Thymus (tissue), 11 donors: Measurements from ENCODE around the gene DCUN1D2. TPM values are rescaled to one million over a fixed set of nuclear protein-coding genes. Genes with fewer than 3 reads are reported as not detected.

ENCODE experiments used
- DNase-seq, 9 donors: peaks; one replicate each; pipeline ENCODE4 v3.0.0-alpha.2; 2013; ENCODE audit warnings: low spot score in 9 of 9, low read depth in 6 of 9, missing footprints in 1 of 9
- H3K27ac ChIP-seq, 2 donors: one replicate each; pipeline ENCODE4 v1.5.1; 2013; ENCODE audit warnings: control low read depth in 1 of 2, low read depth in 1 of 2, low read length in 1 of 2, mild to moderate bottlenecking in 1 of 2, moderate library complexity in 1 of 2
- H3K27me3 ChIP-seq, 2 donors: one replicate each; pipeline ENCODE4 v1.5.1; 2013; ENCODE audit warnings: low read length in 1 of 2; ENCODE audit not compliant: control insufficient read depth in 2 of 2, insufficient read depth in 1 of 2
- H3K36me3 ChIP-seq, 2 donors: one replicate each; pipeline ENCODE4 v1.5.1; 2013; ENCODE audit warnings: low read length in 1 of 2, mild to moderate bottlenecking in 1 of 2, moderate library complexity in 1 of 2; ENCODE audit not compliant: control insufficient read depth in 2 of 2, insufficient read depth in 2 of 2
- H3K4me1 ChIP-seq, 2 donors: one replicate each; pipeline ENCODE4 v1.5.1; 2013; ENCODE audit warnings: low read length in 2 of 2; ENCODE audit not compliant: control insufficient read depth in 2 of 2, insufficient read depth in 2 of 2
- H3K4me3 ChIP-seq, 2 donors: one replicate each; pipeline ENCODE4 v1.5.1; 2013; ENCODE audit warnings: low read length in 2 of 2, control low read depth in 1 of 2, mild to moderate bottlenecking in 1 of 2
- H3K9me3 ChIP-seq, 2 donors: one replicate each; pipeline ENCODE4 v1.5.1; 2013; ENCODE audit warnings: low read length in 1 of 2, mild to moderate bottlenecking in 1 of 2; ENCODE audit not compliant: control insufficient read depth in 2 of 2, insufficient read depth in 1 of 2
- WGBS: extraction: QIAGEN DNeasy Blood & Tissue Kit; methylation state at CpG from one replicate; pipeline ENCODE4 v1.1.7; 2013; 5-methylcytosine and 5-hydroxymethylcytosine counted together
- polyA plus RNA-seq: library from polyadenylated mRNA; stranded (reverse); fragments of 200-250 nt; gene quantifications from one replicate; pipeline ENCODE4 v1.2.3, GENCODE V29; 2013
- total RNA-seq: library from RNA; stranded (reverse); fragments of 120-200 nt; gene quantifications from one replicate; pipeline ENCODE4 v1.2.4, GENCODE V29; 2013
- donor health status: healthy.

DCUN1D2 gene
- total and polyA plus RNA-seq, 2 donors = 9.8 to 22.5 TPM

DNA sequence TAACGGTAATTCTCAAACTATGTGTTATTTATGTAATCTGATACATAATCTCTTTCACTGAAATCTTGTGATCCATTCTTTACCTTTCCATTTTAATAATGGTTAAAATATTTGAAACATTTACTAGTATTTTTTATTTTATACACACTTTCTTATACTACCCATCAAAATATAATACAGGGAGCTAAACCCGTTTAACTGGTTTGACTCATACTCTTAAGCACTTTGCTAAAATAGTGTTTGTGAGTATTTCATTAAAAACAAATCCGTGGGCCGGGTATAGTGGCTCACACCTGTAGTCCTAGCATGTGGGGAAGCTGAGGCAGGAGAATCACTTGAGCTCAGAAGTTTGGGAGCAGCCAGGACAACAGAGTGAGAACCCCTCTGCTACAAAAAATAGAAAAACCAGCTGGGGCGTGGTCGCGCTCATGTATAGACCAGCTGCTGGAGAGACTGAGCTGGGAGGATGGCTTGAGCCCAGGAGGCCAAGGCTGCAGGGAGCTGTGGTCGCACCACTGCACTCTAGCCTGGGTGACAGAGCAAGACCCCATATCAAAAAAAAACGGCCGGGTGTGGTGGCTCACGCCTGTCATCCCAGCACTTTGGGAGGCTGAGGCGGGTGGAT lies 43.8 kb upstream of the DCUN1D2 start:
- 97% methylated on average over 12 of the region's 12 CpGs for WGBS

DNA sequence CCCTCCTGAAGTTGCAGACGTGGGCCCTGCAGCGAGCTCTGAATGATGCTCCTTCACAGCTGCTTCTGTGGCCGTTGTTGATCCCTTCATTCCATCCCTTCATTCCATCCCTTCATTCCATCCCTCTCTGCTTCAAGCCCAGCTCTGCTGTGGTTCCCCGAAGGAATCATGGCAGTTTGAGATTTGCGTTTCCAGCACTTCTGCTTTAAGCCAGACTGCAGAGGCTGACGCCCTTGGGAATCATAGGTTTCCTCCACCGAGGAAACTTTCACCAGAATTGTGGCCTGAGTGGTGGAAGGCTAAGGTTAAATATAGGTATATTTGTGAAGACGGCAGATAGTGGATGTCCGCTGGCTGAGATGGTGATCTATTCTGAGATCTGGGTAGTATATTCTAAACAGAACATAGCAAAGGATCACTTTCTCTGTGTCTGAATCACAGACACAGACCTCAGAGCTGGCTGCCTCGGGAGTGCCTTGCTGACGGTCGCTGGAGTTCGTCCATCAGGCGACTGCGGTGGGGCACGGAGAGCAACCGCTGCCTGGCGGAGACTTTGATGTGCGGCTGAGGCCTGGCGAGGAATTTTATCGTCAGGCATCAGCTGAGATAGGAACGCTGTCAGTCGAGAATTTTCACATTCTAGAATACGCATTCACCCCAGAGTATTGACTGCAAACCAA lies 42.8 kb upstream of the DCUN1D2 start:
- Histone ChIP-seq H3K4me3 (no peak overlapping the region), H3K4me1 (no peaks in the 10 kb centered on the region), H3K36me3 (peaks cover 6 to 9% of the 10 kb centered on the region in 2 donors), H3K9me3 (no peaks in the 10 kb centered on the region), H3K27me3 (no peaks in the 10 kb centered on the region), H3K27ac (no peak overlapping the region)
- DNase-seq = no peak
- 96% methylated on average over 24 of the region's 24 CpGs for WGBS

More for the DNA sequence above, 43.8 kb upstream of the DCUN1D2 start:
- Histone ChIP-seq H3K9me3 (no peaks in the 10 kb centered on the region), H3K4me3 (no peak overlapping the region), H3K36me3 (peaks cover 6 to 14% of the 10 kb centered on the region in 2 donors), H3K27ac (no peak overlapping the region), H3K27me3 (no peaks in the 10 kb centered on the region), H3K4me1 (no peaks in the 10 kb centered on the region)
- no peak for DNase-seq

GRCh38 chr13:113532156-113532806 lies 41.8 kb upstream of the DCUN1D2 start:
- no peak for DNase-seq
- Histone ChIP-seq H3K4me3 (no peak overlapping the region), H3K27me3 (no peaks in the 10 kb centered on the region), H3K9me3 (no peaks in the 10 kb centered on the region), H3K36me3 (peaks cover 6 to 9% of the 10 kb centered on the region in 2 donors), H3K27ac (no peak overlapping the region), H3K4me1 (no peaks in the 10 kb centered on the region)
- 96% methylated on average over 16 of the region's 16 CpGs for WGBS

GRCh38 chr13:113531041-113531873 lies 40.7 kb upstream of the DCUN1D2 start:
- Histone ChIP-seq H3K9me3 (no peaks in the 10 kb centered on the region), H3K4me3 (no peak overlapping the region), H3K27ac (no peak overlapping the region), H3K36me3 (peaks cover 6 to 15% of the 10 kb centered on the region in 2 donors), H3K4me1 (no peaks in the 10 kb centered on the region), H3K27me3 (no peaks in the 10 kb centered on the region)
- WGBS = 98% methylated on average over 49 of the region's 49 CpGs
- DNase-seq = no peak

- no peak overlapping the region for H3K27ac ChIP-seq
Observed at GRCh38 chr13:113528813-113529180, 38.3 kb upstream of the DCUN1D2 start.

GRCh38 chr13:113528101-113528812 lies 37.7 kb upstream of the DCUN1D2 start:
- Histone ChIP-seq H3K27me3 (no peaks in the 10 kb centered on the region), H3K9me3 (no peaks in the 10 kb centered on the region), H3K4me3 (no peak overlapping the region), H3K36me3 (peaks cover 9 to 26% of the 10 kb centered on the region in 2 donors), H3K4me1 (no peaks in the 10 kb centered on the region), H3K27ac (no peak overlapping the region)
- DNase-seq = no peak
- WGBS = 79% methylated on average over 18 of the region's 18 CpGs

More at GRCh38 chr13:113528813-113529180, 38.3 kb upstream of the DCUN1D2 start:
- WGBS = 97% methylated on average over 10 of the region's 10 CpGs
- peaks cover 9 to 26% of the 10 kb centered on the region in 2 donors for H3K36me3 ChIP-seq
- no peaks in the 10 kb centered on the region for H3K9me3 ChIP-seq
- no peak for DNase-seq
- no peak overlapping the region for H3K4me3 ChIP-seq
- no peaks in the 10 kb centered on the region for H3K27me3 ChIP-seq
- H3K4me1 ChIP-seq = no peaks in the 10 kb centered on the region

DNA sequence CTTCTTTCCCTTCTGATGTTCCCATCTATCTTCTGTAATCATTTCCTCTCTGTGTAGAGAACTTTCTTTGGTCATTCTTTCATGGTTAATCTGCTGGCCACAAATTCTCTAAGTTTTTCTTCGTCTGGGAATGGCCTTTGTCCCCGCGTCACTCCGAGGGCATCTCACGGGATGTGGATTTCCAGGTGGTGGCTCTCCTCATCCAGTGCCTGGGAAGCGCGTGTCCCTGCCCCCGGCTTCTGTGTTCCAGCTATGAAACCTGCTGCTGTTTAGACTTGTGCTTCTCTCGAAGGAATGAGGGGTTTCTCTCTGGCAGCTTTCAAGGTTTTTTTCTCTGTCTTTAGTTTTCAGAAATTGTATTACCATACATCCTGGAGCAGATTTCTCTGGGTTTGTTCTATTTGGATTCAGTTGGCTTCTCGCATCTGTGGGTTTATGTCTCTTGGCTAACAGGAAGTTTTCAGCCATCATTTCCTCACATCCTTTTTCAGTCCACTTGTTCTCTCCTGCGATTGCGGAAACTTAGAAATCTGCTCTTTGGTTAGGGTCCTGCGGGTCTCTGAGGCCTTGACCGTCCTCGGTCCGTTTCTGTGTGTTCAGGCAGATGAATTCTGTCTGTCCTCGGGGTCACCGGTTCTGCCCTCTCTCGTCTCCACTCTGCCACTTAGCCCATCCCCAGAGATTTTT lies 36.9 kb upstream of the DCUN1D2 start:
- Histone ChIP-seq H3K4me3 (no peak overlapping the region), H3K9me3 (no peaks in the 10 kb centered on the region), H3K4me1 (no peaks in the 10 kb centered on the region), H3K27me3 (no peaks in the 10 kb centered on the region), H3K27ac (no peak overlapping the region), H3K36me3 (peaks cover 9 to 25% of the 10 kb centered on the region in 2 donors)
- WGBS = 90% methylated on average over 19 of the region's 19 CpGs
- DNase-seq = no peak
